Astrocyte of the cerebellum (primary cell): ENCODE data around the gene IGFLR1.

ENCODE experiments used
- DNase-seq: peaks from one replicate; pipeline ENCODE4 v3.0.0-alpha.2; 2011; ENCODE audit warnings: low read depth
- H3K4me3 ChIP-seq: 2 replicates; pipeline ENCODE4 v1.5.1; 2011; ENCODE audit warnings: mild to moderate bottlenecking, low read depth, low read length, moderate library complexity
- in situ Hi-C: cut with HindIII; loops from 2 replicates; pipeline ENCODE4 v1.10.0; 2017; ENCODE audit warnings: low sequenced_read_pairs
- TF ChIP-seq, protein P1 (sequence below): IDR thresholded peaks from 2 replicates; pipeline ENCODE4 v1.5.1; 2012; ENCODE audit warnings: low read length, low read depth, moderate library complexity, mild to moderate bottlenecking; ENCODE audit errors: missing control alignments

IGFLR1 gene

DNA sequence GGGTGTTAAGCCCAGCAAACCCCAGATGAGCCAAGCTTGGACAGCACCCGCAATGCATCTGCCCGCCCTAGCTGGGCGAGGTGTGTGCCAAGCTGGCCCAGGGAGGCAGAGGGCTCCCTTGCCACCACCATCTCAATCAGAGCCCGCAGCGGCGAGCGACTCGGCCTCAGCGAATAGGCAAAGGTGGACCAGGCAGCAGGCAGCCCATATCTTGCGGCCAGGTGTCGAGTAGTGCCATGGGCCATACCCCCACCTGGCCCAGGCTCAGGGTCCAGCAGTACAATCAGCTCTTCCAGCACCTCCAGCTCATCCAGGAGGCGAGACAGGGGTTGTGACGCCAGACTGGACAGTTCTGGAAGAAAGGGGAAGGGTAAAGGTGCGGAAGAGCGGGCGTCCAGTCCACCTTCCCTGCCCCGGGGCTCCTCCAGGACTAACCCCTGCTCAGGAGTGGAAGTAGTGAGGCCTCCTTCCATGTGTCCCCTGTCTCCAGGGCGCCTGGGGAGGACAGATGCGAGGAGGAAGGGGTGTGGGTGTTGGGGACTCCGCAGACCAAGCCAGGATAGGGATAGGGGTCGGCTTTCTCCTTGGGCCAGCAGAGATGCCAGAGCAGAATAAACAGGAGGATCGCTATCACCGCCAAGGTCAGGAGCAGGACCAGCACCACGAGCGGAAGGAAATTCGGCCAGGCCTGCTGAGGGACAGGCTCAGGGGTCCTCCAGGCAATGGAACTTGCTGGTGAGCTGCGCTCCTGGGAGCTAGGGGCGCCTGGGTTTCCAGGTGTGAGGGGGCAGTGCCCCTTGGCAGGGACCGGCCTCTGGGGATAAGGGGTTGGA, 2.8 kb downstream of the IGFLR1 start:
- TF ChIP-seq, protein P1, sequence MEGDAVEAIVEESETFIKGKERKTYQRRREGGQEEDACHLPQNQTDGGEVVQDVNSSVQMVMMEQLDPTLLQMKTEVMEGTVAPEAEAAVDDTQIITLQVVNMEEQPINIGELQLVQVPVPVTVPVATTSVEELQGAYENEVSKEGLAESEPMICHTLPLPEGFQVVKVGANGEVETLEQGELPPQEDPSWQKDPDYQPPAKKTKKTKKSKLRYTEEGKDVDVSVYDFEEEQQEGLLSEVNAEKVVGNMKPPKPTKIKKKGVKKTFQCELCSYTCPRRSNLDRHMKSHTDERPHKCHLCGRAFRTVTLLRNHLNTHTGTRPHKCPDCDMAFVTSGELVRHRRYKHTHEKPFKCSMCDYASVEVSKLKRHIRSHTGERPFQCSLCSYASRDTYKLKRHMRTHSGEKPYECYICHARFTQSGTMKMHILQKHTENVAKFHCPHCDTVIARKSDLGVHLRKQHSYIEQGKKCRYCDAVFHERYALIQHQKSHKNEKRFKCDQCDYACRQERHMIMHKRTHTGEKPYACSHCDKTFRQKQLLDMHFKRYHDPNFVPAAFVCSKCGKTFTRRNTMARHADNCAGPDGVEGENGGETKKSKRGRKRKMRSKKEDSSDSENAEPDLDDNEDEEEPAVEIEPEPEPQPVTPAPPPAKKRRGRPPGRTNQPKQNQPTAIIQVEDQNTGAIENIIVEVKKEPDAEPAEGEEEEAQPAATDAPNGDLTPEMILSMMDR = no peak
- in situ Hi-C loops = no loop called here
- H3K4me3 ChIP-seq = peak overlapping the region; percentile 55
- no peak for DNase-seq

DNA sequence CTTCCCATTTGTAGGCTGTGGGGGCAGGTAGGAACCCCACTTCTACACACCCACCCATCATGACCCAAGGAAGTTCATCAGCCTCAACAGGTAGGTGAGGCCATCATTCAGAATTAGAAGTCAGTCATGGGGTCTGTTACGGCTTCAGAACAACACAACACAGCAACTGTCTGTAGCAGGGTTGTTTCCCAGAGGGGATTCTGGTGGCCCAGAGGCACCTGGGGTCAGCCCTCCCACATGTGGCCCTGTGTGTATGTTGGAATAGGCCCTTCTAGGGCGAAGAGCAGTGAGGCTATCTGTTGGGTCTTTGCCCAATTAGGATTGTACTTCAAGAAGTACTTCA, 3.4 kb downstream of the IGFLR1 start:
- no peak for DNase-seq
- TF ChIP-seq, protein P1 = no peak
- no peak overlapping the region for H3K4me3 ChIP-seq

DNA sequence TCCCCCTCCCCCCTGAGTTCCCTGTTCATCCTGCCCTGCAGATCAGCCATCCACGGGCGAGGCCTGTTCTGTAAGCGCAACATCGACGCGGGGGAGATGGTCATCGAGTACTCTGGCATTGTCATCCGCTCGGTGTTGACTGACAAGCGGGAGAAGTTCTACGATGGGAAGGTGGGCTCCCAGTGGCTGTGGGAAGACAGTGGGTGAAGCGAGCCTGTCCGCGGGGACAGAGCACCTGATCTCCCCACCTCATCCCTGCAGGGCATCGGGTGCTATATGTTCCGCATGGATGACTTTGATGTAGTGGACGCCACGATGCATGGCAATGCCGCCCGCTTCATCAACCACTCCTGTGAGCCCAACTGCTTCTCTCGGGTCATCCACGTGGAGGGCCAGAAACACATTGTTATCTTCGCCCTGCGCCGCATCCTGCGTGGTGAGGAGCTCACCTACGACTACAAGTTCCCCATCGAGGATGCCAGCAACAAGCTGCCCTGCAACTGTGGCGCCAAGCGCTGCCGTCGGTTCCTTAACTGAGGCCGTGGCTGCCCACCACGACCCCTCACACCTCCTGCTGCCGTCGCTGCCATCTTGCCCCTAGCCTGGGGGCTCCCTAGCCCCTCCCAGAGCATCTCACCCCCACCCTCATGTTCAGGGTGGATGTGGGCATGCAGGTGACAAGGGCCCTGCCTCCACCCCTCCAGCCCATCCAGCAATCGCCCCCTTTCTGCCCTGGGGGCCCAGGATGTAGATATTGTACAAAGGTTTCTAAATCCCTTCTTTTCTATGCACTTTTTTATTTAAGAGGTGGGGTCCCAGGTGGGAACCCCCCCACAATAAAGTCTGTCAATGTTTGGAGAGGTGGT, 4.0 kb downstream of the IGFLR1 start:
- TF ChIP-seq, protein P1 = no peak
- in situ Hi-C loops = no loop called here
- no peak overlapping the region for H3K4me3 ChIP-seq
- DNase-seq = no peak

More for the DNA sequence above, 3.4 kb downstream of the IGFLR1 start:
- in situ Hi-C loops = no loop called here

DNA sequence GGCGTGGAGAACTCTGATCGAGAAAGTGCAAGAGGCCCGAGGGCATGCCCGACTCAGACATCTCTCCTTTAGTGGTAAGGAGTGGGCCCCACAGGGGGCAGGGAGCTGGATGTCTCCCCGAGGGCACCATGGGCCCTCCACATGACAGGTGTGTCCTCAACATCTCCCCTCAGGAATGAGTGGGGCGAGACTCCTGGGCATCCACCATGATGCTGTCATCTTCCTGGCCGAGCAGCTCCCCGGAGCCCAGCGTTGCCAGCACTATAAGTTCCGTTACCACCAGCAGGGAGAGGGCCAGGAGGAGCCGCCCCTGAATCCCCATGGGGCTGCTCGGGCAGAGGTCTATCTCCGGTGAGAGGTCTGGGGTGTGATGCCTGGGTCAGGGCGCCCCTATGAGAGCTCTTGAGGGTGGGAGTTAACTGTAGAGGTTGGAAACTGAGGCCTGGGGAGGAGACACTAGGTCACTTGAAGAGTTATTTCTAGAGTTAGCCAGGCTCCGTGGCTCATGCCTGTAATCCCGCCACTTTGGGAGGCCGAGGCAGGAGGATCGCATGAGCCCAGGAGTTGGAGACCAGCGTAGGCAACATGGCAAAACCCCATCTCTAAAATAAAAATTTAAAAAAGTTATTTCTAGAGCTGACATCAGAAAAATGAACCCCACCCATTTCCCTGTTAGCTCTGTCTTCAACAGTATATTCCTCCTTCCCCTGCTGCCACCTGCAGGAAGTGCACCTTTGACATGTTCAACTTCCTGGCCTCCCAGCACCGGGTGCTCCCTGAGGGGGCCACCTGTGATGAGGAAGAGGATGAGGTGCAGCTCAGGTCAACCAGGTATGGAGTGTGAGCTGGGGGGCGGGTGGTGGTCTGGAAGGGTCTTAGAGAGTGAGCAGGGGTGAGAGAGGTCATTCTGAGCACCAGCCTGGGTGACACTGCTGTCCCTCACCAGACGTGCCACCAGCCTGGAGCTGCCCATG, 5.1 kb downstream of the IGFLR1 start:
- H3K4me3 ChIP-seq = no peak overlapping the region
- in situ Hi-C loops = no loop called here
- TF ChIP-seq, protein P1 = peak; percentile 9
- no peak for DNase-seq

DNA sequence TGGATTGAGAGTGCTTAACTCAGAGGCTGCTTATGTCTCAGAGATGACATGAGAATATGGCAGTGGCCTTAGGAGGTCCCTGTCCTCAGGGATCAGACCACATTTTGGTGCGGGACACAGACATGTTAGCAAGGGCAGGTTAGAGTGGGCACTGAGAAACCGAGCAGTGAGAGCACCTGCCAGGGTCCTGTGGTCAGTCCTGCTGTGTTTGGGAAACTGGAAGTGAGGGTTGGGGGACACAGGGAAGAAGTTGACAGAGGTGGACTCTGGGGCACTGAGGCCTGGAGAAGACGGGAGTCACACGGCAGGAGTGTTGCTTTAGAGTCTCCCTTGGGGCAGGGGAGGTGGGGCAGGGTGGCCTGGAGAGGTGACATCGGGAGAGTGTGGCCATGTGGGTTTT, 7.4 kb downstream of the IGFLR1 start:
- in situ Hi-C loops = no loop called here

More for the DNA sequence above, 7.4 kb downstream of the IGFLR1 start:
- DNase-seq = no peak
- H3K4me3 ChIP-seq = no peak overlapping the region
- TF ChIP-seq, protein P1 = no peak
